A549 (cell line): ENCODE measurements around the gene SMAD6. TPM values are rescaled to one million over a fixed set of nuclear protein-coding genes. Genes with fewer than 3 reads are reported as not detected.

Source experiments
- ATAC-seq, 2 experiments: fragments of 200-7000 bp in 1 of 2; fragments of >200 bp in 1 of 2; cut with Nextera tagmentation in 1 of 2; cut with Tn5 transposase in 1 of 2; 3 replicates each; pipeline versions ENCODE4 v1.8.0 to v1.9.1; 2018 to 2020; ENCODE audit warnings: mild to moderate bottlenecking in 1 of 2, moderate library complexity in 1 of 2
- CTCF ChIA-PET: fragments of 300-600 bp; sonication (Branson Sonifier 250); formaldehyde crosslinking; extraction: SDS; loops from one replicate; lab custom pipeline; 2021; ENCODE audit warnings: antibody characterized with exemption, inconsistent platforms; lab: Yijun Ruan, JAX
- POLR2A ChIA-PET: fragments of 350-600 bp; formaldehyde crosslinking; extraction: SDS; loops from one replicate; lab custom pipeline; 2021; ENCODE audit warnings: antibody characterized with exemption, inconsistent platforms; lab: Yijun Ruan, JAX
- DNase-seq, 2 experiments: peaks; one replicate each; pipeline versions ENCODE4 v3.0.0 to v3.0.0-alpha.2; 2011 to 2016; ENCODE audit warnings: low read depth in 1 of 2, low spot score in 1 of 2
- FAIRE-seq: peaks from 2 replicates; lab custom pipeline; 2011; peaks lifted over from hg19 to GRCh38; lab: Jason Lieb, UNC
- H3K27ac ChIP-seq, 2 experiments: fragments of >200 bp; sonication (Bioruptor Twin); formaldehyde crosslinking; 3 replicates each; pipeline ENCODE4 v1.5.1; 2016 to 2017
- H3K4me1 ChIP-seq: fragments of >200 bp; sonication (Bioruptor Twin); formaldehyde crosslinking; 3 replicates; pipeline ENCODE4 v1.6.1; 2016
- H3K4me2 ChIP-seq: fragments of >200 bp; sonication (Bioruptor Twin); formaldehyde crosslinking; 3 replicates; pipeline ENCODE4 v1.6.1; 2016
- H3K4me3 ChIP-seq: fragments of >200 bp; sonication (Bioruptor Twin); formaldehyde crosslinking; 3 replicates; pipeline ENCODE4 v1.5.1; 2016
- H3K9me3 ChIP-seq: fragments of >200 bp; sonication (Bioruptor Twin); formaldehyde crosslinking; 3 replicates; pipeline ENCODE4 v1.6.1; 2016
- CBX8 ChIP-seq: fragments of 200-600 bp; sonication (generic); IDR thresholded peaks from 2 replicates; pipeline ENCODE4 v1.6.1; 2016
- CEBPB ChIP-seq, 2 experiments: fragments of >200 bp in 1 of 2; sonication (Bioruptor Twin) in 1 of 2; formaldehyde crosslinking in 1 of 2; IDR thresholded peaks; 2 replicates each; pipeline ENCODE4 v1.6.1; 2012 to 2016
- CHD4 ChIP-seq: fragments of 200-600 bp; sonication (generic); IDR thresholded peaks from 2 replicates; pipeline ENCODE4 v1.6.1; 2016; ENCODE audit warnings: antibody characterized with exemption, mild to moderate bottlenecking, borderline replicate concordance
- FOXS1 ChIP-seq: fragments of 250-450 bp; sonication (Bioruptor Pico); IDR thresholded peaks from 2 replicates; pipeline ENCODE4 v1.5.0; 2020; ENCODE audit warnings: mild to moderate bottlenecking, moderate library complexity
- HDAC2 ChIP-seq: fragments of 200-600 bp; sonication (generic); IDR thresholded peaks from 2 replicates; pipeline ENCODE4 v1.6.1; 2016
- HEYL ChIP-seq: fragments of 250-450 bp; sonication (Bioruptor Pico); IDR thresholded peaks from 2 replicates; pipeline ENCODE4 v1.8.0; 2021; ENCODE audit warnings: mild to moderate bottlenecking, moderate library complexity
- MYC ChIP-seq: IDR thresholded peaks from 2 replicates; pipeline ENCODE4 v1.6.1; 2012; ENCODE audit warnings: mild to moderate bottlenecking, inconsistent platforms, low read length, improper control_type of control experiment, borderline replicate concordance
- NFE2L2 ChIP-seq: fragments of 150-350 bp; conservative IDR thresholded peaks from 2 replicates; pipeline ENCODE4 v1.6.1; 2014; ENCODE audit warnings: low read length
- POLR2AphosphoS2 ChIP-seq: conservative IDR thresholded peaks from 2 replicates; pipeline ENCODE4 v1.6.1; 2012; ENCODE audit warnings: low read length, improper control_type of control experiment, inconsistent platforms
- RAD21 ChIP-seq, 2 experiments: fragments of >200 bp in 1 of 2; sonication (Bioruptor Twin) in 1 of 2; formaldehyde crosslinking in 1 of 2; IDR thresholded peaks in 1 of 2; conservative IDR thresholded peaks in 1 of 2; 2 replicates in 1 of 2; 3 replicates in 1 of 2; pipeline ENCODE4 v1.6.1; 2012 to 2018; ENCODE audit warnings: inconsistent platforms in 1 of 2
- SMC3 ChIP-seq: fragments of >200 bp; sonication (Bioruptor Twin); formaldehyde crosslinking; IDR thresholded peaks from 3 replicates; pipeline ENCODE4 v1.6.1; 2018; ENCODE audit warnings: inconsistent platforms
- SREBF2 ChIP-seq: fragments of 450-650 bp; IDR thresholded peaks from 2 replicates; pipeline ENCODE4 v1.6.1; 2014; ENCODE audit warnings: mild to moderate bottlenecking, moderate library complexity
- TFCP2L1 ChIP-seq: fragments of 250-450 bp; sonication (Bioruptor Pico); IDR thresholded peaks from 2 replicates; pipeline ENCODE4 v1.5.0; 2021; ENCODE audit warnings: mild to moderate bottlenecking
- ZFP36 ChIP-seq: fragments of 450-650 bp; IDR thresholded peaks from 2 replicates; pipeline ENCODE4 v1.6.1; 2014; ENCODE audit warnings: borderline replicate concordance; ENCODE audit not compliant: partially characterized antibody
- ZSCAN20 ChIP-seq: fragments of 250-450 bp; sonication (Bioruptor Pico); IDR thresholded peaks from 2 replicates; pipeline ENCODE4 v1.8.0; 2022; ENCODE audit warnings: mild to moderate bottlenecking, moderate library complexity
- WGBS: methylation state at CpG from one replicate; pipeline ENCODE4 v1.1.6; 2017; ENCODE audit errors: missing lambda C conversion rate; 5-methylcytosine and 5-hydroxymethylcytosine counted together
- polyA plus RNA-seq, 4 experiments: library from polyadenylated mRNA; depleted of rRNA in 3 of 4; stranded (reverse); fragments of >200 nt; fragmentation: RNase III in 1 of 4; extraction: RNeasy Plus Mini Kit Qiagen cat#74134 plus additional on column Dnase treatment in 1 of 4; gene quantifications; 2 replicates in 3 of 4; 3 replicates in 1 of 4; pipeline ENCODE4 v1.2.3, GENCODE V29; 2011 to 2017
- TF ChIP-seq, protein P1 (sequence below): IDR thresholded peaks from 2 replicates; pipeline ENCODE4 v1.6.1; 2012
- TF ChIP-seq, protein P2 (sequence below): fragments of 450-650 bp; IDR thresholded peaks from 2 replicates; pipeline ENCODE4 v1.6.1; 2014; ENCODE audit warnings: antibody characterized with exemption
- TF ChIP-seq, protein P3 (sequence below): fragments of 200-600 bp; sonication (generic); IDR thresholded peaks from 2 replicates; pipeline ENCODE4 v1.6.1; 2016; ENCODE audit warnings: antibody characterized with exemption, mild to moderate bottlenecking, moderate library complexity

Gene SMAD6
- polyA plus RNA-seq, 2 of the 4 experiments (the other 2 are of a cell fraction): 9.6 to 46.6 TPM

DNA sequence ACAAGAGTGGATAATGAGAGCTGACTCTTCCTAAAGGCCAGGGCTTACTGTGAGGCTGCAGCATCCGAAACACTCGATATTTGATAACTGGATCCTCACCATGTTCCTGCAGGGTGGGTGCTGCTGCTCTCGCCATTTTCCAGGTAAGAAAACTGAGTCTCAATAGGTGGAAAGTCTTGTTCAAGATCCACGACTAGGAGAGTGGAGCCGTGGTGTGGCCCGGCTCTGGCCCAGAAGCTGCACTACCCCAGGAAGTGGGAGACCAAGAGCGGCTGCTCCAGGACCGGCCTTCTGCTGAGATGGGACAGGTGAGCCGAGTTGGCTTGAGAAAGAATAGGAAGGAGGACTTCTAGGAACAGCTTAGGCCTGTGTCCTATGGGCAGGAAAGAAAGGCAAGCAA lies 121.6 kb downstream of the SMAD6 start:
- 91% methylated on average over 9 of the region's 9 CpGs for WGBS
- TF ChIP-seq CEBPB (IDR thresholded peaks at IDR 0.05): no peak
- TF ChIP-seq, protein P1, sequence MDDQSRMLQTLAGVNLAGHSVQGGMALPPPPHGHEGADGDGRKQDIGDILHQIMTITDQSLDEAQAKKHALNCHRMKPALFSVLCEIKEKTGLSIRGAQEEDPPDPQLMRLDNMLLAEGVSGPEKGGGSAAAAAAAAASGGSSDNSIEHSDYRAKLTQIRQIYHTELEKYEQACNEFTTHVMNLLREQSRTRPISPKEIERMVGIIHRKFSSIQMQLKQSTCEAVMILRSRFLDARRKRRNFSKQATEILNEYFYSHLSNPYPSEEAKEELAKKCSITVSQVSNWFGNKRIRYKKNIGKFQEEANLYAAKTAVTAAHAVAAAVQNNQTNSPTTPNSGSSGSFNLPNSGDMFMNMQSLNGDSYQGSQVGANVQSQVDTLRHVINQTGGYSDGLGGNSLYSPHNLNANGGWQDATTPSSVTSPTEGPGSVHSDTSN: no peak
- no peak for TF ChIP-seq RAD21 (conservative IDR thresholded peaks at IDR 0.05 in 1 of 2, IDR thresholded peaks at IDR 0.05 in 1 of 2)
- TF ChIP-seq FOXS1: no peak
- TF ChIP-seq SREBF2: no peak
- no peak for TF ChIP-seq POLR2AphosphoS2
- TF ChIP-seq, protein P2, sequence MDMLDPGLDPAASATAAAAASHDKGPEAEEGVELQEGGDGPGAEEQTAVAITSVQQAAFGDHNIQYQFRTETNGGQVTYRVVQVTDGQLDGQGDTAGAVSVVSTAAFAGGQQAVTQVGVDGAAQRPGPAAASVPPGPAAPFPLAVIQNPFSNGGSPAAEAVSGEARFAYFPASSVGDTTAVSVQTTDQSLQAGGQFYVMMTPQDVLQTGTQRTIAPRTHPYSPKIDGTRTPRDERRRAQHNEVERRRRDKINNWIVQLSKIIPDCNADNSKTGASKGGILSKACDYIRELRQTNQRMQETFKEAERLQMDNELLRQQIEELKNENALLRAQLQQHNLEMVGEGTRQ: no peak
- no peak for TF ChIP-seq HEYL (CRISPR knock-in tag)
- TF ChIP-seq TFCP2L1: no peak
- TF ChIP-seq, protein P3, sequence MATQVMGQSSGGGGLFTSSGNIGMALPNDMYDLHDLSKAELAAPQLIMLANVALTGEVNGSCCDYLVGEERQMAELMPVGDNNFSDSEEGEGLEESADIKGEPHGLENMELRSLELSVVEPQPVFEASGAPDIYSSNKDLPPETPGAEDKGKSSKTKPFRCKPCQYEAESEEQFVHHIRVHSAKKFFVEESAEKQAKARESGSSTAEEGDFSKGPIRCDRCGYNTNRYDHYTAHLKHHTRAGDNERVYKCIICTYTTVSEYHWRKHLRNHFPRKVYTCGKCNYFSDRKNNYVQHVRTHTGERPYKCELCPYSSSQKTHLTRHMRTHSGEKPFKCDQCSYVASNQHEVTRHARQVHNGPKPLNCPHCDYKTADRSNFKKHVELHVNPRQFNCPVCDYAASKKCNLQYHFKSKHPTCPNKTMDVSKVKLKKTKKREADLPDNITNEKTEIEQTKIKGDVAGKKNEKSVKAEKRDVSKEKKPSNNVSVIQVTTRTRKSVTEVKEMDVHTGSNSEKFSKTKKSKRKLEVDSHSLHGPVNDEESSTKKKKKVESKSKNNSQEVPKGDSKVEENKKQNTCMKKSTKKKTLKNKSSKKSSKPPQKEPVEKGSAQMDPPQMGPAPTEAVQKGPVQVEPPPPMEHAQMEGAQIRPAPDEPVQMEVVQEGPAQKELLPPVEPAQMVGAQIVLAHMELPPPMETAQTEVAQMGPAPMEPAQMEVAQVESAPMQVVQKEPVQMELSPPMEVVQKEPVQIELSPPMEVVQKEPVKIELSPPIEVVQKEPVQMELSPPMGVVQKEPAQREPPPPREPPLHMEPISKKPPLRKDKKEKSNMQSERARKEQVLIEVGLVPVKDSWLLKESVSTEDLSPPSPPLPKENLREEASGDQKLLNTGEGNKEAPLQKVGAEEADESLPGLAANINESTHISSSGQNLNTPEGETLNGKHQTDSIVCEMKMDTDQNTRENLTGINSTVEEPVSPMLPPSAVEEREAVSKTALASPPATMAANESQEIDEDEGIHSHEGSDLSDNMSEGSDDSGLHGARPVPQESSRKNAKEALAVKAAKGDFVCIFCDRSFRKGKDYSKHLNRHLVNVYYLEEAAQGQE: no peak
- TF ChIP-seq NFE2L2: no peak
- TF ChIP-seq MYC: no peak
- TF ChIP-seq CHD4: no peak
- TF ChIP-seq SMC3: no peak
- no peak for TF ChIP-seq ZSCAN20 (CRISPR knock-in tag)
- no peak for FAIRE-seq
- ChIA-PET POLR2A (no interaction called here), CTCF (interaction anchor here (0.9 to 5.7 kb wide), 7 partner anchors 15 to 50 kb away, joined by 3 to 38 read pairs (median 4); no protein-coding TSS in a partner anchor)
- no peak for DNase-seq
- no peaks in the 10 kb centered on the region for H3K9me3 ChIP-seq
- peaks cover 9% of the 10 kb centered on the region for H3K4me1 ChIP-seq
- H3K4me3 ChIP-seq: no peak overlapping the region
- H3K27ac ChIP-seq: no peak overlapping the region
- no peak overlapping the region for H3K4me2 ChIP-seq
- no peak for ATAC-seq

DNA sequence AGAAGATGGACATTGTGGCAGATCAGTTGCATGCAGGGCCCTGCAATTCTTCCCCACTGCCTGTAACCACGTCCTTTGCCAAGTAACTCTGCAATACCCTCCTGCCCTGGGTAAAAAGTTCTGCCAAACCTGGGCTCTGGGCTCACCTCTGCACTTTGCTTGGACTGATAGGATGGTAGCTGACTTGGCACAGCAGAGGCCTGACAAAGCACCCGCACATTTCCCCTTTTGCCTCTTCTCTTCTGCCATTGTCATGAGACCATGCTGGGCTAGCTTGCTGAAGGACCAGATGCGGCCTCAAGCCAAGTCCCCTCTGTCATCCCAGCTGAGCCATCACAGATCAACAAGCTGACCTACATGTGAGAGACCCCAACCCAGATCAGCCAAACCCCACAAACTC lies 122.4 kb downstream of the SMAD6 start:
- ChIA-PET CTCF (interaction anchor here (0.7 to 5.7 kb wide), 12 partner anchors 10 to 221 kb away, joined by 3 to 38 read pairs (median 5); no protein-coding TSS in a partner anchor), POLR2A (interaction anchor here (1.0 kb wide), 1 partner anchor 21 kb away, joined by 3 read pairs; no protein-coding TSS in a partner anchor)
- H3K4me3 ChIP-seq: no peak overlapping the region
- ATAC-seq: no peak
- H3K4me1 ChIP-seq: peaks cover 1% of the 10 kb centered on the region; the same call in 2 of the 3 replicates
- H3K9me3 ChIP-seq: no peaks in the 10 kb centered on the region
- no peak for FAIRE-seq
- no peak overlapping the region for H3K27ac ChIP-seq
- WGBS: 72% methylated on average over 3 of the region's 3 CpGs
- TF ChIP-seq CBX8 (no peak), CHD4 (no peak)
- no peak overlapping the region for H3K4me2 ChIP-seq
- no peak for DNase-seq

DNA sequence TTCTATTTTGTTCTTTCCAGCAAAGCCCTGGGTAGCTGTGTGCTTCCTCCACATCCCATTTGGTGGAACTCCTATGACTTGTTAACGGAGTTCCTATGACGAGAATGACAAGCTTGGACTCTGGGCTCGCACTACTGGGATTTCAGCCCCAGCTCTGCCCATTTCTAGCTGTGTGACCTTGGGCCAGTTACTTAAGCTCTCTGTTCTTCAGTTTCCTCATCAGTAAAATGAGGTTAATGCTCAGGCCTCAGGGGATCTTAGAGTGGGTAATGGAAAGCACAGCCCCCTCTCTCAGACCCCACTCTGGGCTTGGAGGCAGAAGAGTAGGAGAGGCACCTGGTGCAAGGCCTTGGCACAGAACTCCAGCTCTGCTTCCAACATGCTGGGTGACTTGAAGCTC lies 123.1 kb downstream of the SMAD6 start:
- 91% methylated on average over 3 of the region's 3 CpGs for WGBS
- Histone ChIP-seq H3K4me2 (no peak overlapping the region), H3K4me3 (no peak overlapping the region), H3K4me1 (peaks cover 4% of the 10 kb centered on the region; the same call in 2 of the 3 replicates), H3K27ac (no peak overlapping the region)
- ATAC-seq: no peak
- no peak for FAIRE-seq
- POLR2A ChIA-PET: interaction anchor here (1.0 kb wide), 1 partner anchor 22 kb away, joined by 3 read pairs; no protein-coding TSS in a partner anchor
- TF ChIP-seq RAD21 (conservative IDR thresholded peaks at IDR 0.05 in 1 of 2, IDR thresholded peaks at IDR 0.05 in 1 of 2) (no peak), HDAC2 (no peak), ZFP36 (peak; percentile 3)
- TF ChIP-seq, all 56 proteins: peak for 1
- DNase-seq: no peak
- CTCF ChIA-PET: interaction anchor here (0.6 to 5.7 kb wide), 14 partner anchors 9 to 222 kb away, joined by 3 to 38 read pairs (median 4); no protein-coding TSS in a partner anchor
- no peaks in the 10 kb centered on the region for H3K9me3 ChIP-seq
